HL-60/S4 treated with retinoic acid at 250 ng/mL for 4 days and 3 days (cell line): ENCODE data around the gene MAP4K2.

Source experiments
- in situ Hi-C: fragments of 300-500 bp; cut with MboI; formaldehyde crosslinking; loops from 2 replicates; pipeline ENCODE4 v1.7.0; 2022; ENCODE audit warnings: low sequenced_read_pairs

Gene MAP4K2

GRCh38 chr11:64814712-64815187 is 11.7 kb upstream of the MAP4K2 start:
- in situ Hi-C loops = no loop called here

- in situ Hi-C loops = no loop called here
Measured at GRCh38 chr11:64813826-64814225, 10.8 kb upstream of the MAP4K2 start.

GRCh38 chr11:64810891-64811272 is 7.9 kb upstream of the MAP4K2 start:
- in situ Hi-C loops = no loop called here

GRCh38 chr11:64810271-64810890 is 7.4 kb upstream of the MAP4K2 start, which contains the start of gene MEN1:
Gene MEN1 (minus strand): TSS chr11:64810551. CDS start chr11:64810109, 442 bp downstream.
- in situ Hi-C loops = no loop called here

- in situ Hi-C loops = no loop called here
Measured at GRCh38 chr11:64809781-64810241, 6.8 kb upstream of the MAP4K2 start.

GRCh38 chr11:64805481-64805880 is 2.5 kb upstream of the MAP4K2 start:
- in situ Hi-C loops = no loop called here

DNA sequence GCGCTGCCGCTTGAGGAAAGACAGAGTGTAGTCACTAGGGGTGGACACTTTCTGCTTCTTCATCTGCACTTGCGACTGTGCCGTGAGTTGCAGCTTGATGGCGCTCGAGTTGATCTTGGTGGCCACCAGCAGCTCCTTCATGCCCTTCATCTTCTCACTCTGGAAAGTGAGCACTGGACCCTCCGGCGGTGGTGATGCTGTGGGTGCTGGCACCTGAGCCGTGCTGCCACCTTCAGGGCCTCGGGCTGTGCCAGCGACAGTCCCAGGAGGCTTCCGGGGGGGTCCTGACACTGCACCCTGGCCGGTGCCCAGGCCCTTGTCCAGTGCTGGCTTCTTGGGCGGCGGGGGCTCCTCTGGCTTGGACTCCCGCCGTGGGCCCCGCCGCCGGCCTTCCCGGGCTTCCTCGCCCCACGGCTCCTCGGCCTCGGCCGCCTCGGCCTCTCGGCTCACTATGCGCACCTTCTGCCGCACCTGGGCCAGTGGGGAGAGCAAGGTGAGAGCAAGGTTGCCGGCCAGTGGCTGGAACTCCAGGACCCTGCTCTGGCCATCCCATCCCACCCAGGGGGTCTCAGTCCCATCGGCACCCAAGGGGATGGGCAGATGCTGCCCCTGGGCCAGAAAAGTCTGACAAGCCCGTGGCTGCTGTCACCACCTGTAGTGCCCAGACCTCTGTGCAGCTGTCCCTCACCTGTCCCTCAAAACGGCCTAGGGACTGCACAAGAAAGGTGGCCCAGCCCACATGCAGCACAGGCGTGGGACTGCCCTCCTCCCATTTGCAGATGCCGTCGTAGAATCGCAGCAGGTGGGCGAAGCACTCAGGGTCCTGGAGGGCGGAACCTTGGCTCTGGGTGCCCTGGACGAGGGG is 1.6 kb upstream of the MAP4K2 start:
- in situ Hi-C loops = no loop called here

- in situ Hi-C loops = no loop called here
Measured at GRCh38 chr11:64803846-64804345, 882 bp upstream of the MAP4K2 start.

GRCh38 chr11:64802370-64803157 is 450 bp downstream of the MAP4K2 start:
- in situ Hi-C loops = no loop called here

- in situ Hi-C loops = no loop called here
Measured at GRCh38 chr11:64801561-64802369, 1.2 kb downstream of the MAP4K2 start.

DNA sequence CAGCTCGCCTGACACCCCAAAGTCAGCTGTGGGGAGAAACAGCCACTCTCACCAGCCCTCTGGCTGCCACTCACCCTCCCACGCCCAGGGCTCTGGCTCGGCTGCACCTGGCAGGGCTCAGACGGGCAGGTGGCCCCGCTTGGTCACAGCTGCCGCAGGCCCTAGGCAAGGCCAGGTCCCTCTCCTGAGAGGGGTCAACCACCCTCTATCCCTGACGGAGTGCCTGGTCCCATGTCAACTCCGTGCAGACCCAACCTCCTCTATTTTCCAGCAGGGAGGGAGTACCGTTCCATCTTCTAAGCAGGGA is 1.9 kb downstream of the MAP4K2 start:
- in situ Hi-C loops = no loop called here

DNA sequence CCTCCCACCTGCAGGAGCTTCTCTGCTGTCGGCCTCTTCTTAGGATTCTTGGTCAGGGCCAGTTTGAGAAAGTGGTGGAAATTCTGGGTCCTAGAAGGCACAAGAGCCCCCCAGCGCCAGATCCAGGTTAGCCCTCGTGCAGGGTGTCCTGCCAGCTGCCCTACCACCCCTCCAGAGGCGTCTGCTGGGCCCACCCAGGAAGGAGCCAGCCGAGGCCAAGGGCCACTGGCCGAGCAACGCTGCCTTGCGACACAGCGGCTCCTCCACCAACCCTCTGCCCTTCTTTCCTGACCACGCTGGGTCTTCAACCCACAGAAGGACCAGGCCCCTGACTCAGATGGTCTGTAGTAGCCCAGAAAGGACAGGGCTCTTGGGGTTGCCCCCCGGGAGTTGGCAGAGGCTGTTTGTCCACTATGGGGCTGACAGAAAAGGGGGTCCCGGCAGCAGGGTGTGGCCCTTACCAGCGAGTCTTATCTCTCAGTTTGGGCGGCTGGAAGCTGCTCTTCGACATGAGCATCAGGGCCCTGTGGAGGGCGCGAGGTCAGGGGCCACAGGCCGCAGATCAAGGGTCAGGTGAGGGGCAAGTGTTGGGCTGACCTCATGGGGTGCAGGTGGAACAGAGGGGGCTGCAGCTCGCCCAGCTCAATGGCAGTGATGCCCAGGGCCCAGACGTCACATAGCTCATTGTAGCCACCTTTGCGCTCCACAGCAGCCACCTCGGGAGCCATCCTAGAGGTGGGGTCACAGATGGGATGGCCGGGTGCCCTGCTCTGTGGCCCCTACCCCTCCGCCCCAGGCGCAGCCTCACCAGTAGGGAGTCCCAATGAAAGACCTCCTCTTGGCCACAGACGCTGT is 2.5 kb downstream of the MAP4K2 start:
- in situ Hi-C loops = no loop called here

GRCh38 chr11:64799623-64800302 is 3.3 kb downstream of the MAP4K2 start:
- in situ Hi-C loops = no loop called here

GRCh38 chr11:64799256-64799622 is 3.8 kb downstream of the MAP4K2 start:
- in situ Hi-C loops = no loop called here

DNA sequence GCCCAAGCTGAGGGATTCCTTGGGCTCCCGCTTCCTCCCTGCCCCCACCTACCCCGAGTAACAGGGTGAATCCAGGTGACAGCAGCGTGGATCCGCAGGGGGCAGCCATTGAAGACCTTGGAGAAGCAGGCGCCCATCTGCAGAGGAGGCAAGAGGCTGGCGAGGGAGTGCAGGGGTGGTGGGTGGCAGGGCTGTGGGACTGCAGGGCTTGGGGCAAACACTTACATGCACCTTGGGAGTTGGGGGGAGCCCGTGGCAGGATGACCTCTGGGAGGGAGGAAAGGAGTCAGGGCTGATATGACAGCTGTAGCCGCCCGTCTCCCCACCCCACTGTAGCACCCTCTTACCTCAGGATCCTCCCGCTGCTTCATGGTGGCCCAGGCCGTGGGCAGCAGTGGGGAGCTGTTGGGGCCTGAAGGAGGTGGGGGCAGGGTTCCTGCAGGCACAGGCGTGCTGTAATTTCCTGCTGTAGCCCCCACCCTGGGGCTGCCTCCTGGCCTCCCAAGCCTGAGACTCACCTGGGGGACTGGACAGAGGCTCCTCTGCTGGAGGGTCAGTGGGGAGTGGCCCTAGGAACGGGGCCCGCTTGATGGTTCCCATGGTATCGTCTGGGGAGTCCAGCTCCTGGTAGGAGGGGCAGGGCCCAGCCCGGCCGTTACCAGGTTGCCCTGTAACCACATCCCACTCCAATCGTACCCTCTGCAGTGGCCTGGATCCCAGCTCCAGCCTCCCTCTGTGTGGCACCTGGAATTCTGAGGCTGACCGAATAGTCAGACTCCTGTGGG is 6.1 kb downstream of the MAP4K2 start:
- in situ Hi-C loops = no loop called here

GRCh38 chr11:64796047-64796756 is 6.8 kb downstream of the MAP4K2 start:
- in situ Hi-C loops = no loop called here

- in situ Hi-C loops = no loop called here
Measured at GRCh38 chr11:64794526-64794925, 8.5 kb downstream of the MAP4K2 start.
